NCI-H345 treated with DMSO at 0.1 percent for 48 hours (cell line): Measurements from ENCODE around the gene IQSEC1.

Source experiments
- DNase-seq: peaks from one replicate; lab custom pipeline; 2025; ENCODE audit not compliant: unreplicated experiment; lab: John Stamatoyannopoulos, UW

The IQSEC1 gene

GRCh38 chr3:13003608-13004007 lies 69.6 kb downstream of the IQSEC1 start:
- no peak for DNase-seq

- no peak for DNase-seq
These were observed 70.7 kb downstream of the IQSEC1 start for GRCh38 chr3:13002398-13003124.

- no peak for DNase-seq
These were observed 73.8 kb downstream of the IQSEC1 start for GRCh38 chr3:12999147-13000140.

GRCh38 chr3:12998648-12999047 lies 74.6 kb downstream of the IQSEC1 start:
- no peak for DNase-seq

- no peak for DNase-seq
These were observed 75.8 kb downstream of the IQSEC1 start for GRCh38 chr3:12997387-12997786.

GRCh38 chr3:12996181-12996506 lies 77.1 kb downstream of the IQSEC1 start:
- DNase-seq = no peak

- DNase-seq = no peak
These were observed 77.6 kb downstream of the IQSEC1 start for GRCh38 chr3:12995389-12996180.

- peak; percentile 47 for DNase-seq
These were observed 78.4 kb downstream of the IQSEC1 start for GRCh38 chr3:12994607-12995388.

- no peak for DNase-seq
These were observed 78.9 kb downstream of the IQSEC1 start for GRCh38 chr3:12994357-12994606.

GRCh38 chr3:12993517-12994356 lies 79.5 kb downstream of the IQSEC1 start:
- no peak for DNase-seq

- no peak for DNase-seq
These were observed 80.4 kb downstream of the IQSEC1 start for GRCh38 chr3:12992629-12993516.

GRCh38 chr3:12991861-12992281 lies 81.4 kb downstream of the IQSEC1 start:
- no peak for DNase-seq

- no peak for DNase-seq
These were observed 81.8 kb downstream of the IQSEC1 start for GRCh38 chr3:12991481-12991837.

- DNase-seq = no peak
These were observed 82.3 kb downstream of the IQSEC1 start for GRCh38 chr3:12990781-12991480.

- DNase-seq = no peak
These were observed 82.9 kb downstream of the IQSEC1 start for GRCh38 chr3:12990306-12990705.

- no peak for DNase-seq
These were observed 84.3 kb downstream of the IQSEC1 start for GRCh38 chr3:12988728-12989454.

GRCh38 chr3:12987602-12988001 lies 85.6 kb downstream of the IQSEC1 start:
- no peak for DNase-seq

- DNase-seq = no peak
These were observed 86.2 kb downstream of the IQSEC1 start for GRCh38 chr3:12986986-12987385.
